ENCODE results near the gene ADSS2. TPM values are rescaled to one million over a fixed set of nuclear protein-coding genes. Genes with fewer than 3 reads are reported as not detected.
"Not testable (repeated sequence)": the region's sequence is repeated elsewhere in the genome, so short reads cannot be mapped to it uniquely, and the experiment has no call there.

The ADSS2 gene
- total RNA-seq, 1 experiment from 2014 or later, result 82.8 TPM

- TF ChIP-seq ZNF281 (CRISPR knock-in tag; IDR thresholded peaks at IDR 0.05) (no peak), MLX (CRISPR knock-in tag; IDR thresholded peaks at IDR 0.05) (no peak), NR2C2 (CRISPR knock-in tag; IDR thresholded peaks at IDR 0.05) (no peak), HMGXB4 (CRISPR knock-in tag; IDR thresholded peaks at IDR 0.05) (peak; percentile 77; the same call in 1 of the 2 replicates), ZNF263 (CRISPR knock-in tag; IDR thresholded peaks at IDR 0.05; ENCODE audit: low read depth) (no peak), USF1 (CRISPR knock-in tag; IDR thresholded peaks at IDR 0.05) (no peak), ELF4 (CRISPR knock-in tag; IDR thresholded peaks at IDR 0.05; ENCODE audit: low read depth) (no peak), ESRRA (CRISPR knock-in tag; IDR thresholded peaks at IDR 0.05; ENCODE audit: borderline replicate concordance) (peak; percentile 71; the same call in 1 of the 2 replicates), JAZF1 (CRISPR knock-in tag; IDR thresholded peaks at IDR 0.05) (no peak), ATF6 (CRISPR knock-in tag; IDR thresholded peaks at IDR 0.05) (no peak), GTF2I (CRISPR knock-in tag; conservative IDR thresholded peaks at IDR 0.05) (no peak), MAX (CRISPR knock-in tag; IDR thresholded peaks at IDR 0.05) (peak; percentile 10; the same call in 1 of the 2 replicates), JUN (CRISPR knock-in tag; IDR thresholded peaks at IDR 0.05) (0 out of 2 replicates have a peak, but pooled peaks have one; percentile 57), ZSCAN18 (CRISPR knock-in tag; IDR thresholded peaks at IDR 0.05) (no peak)
Observed at GRCh38 chr1:244451539-244451950, at the start of gene ADSS2 (continued).

- Mint-ChIP-seq H3K9me3 (peaks cover 18% of the 10 kb centered on the region), H3K36me3 (peaks cover 11% of the 10 kb centered on the region; the same call in 1 of the 2 replicates)
- H3K4me1 Mint-ChIP-seq; H3K4me3 Mint-ChIP-seq; ATAC-seq; CTCF ChIA-PET; POLR2A ChIA-PET; H3K27ac Mint-ChIP-seq; DNase-seq (ENCODE audit: low spot score); H3K27me3 Mint-ChIP-seq (ENCODE audit: low read depth): not testable (repeated sequence)
Observed at GRCh38 chr1:244500515-244500914, 48.8 kb upstream of the ADSS2 start.

GRCh38 chr1:244499484-244499883 is 47.8 kb upstream of the ADSS2 start:
- DNase-seq (ENCODE audit: low spot score); H3K27ac Mint-ChIP-seq; ATAC-seq; CTCF ChIA-PET; POLR2A ChIA-PET; H3K4me1 Mint-ChIP-seq; H3K4me3 Mint-ChIP-seq; H3K27me3 Mint-ChIP-seq (ENCODE audit: low read depth): not testable (repeated sequence)
- H3K36me3 Mint-ChIP-seq, result peaks cover 11% of the 10 kb centered on the region; the same call in 1 of the 2 replicates
- peaks cover 18% of the 10 kb centered on the region for H3K9me3 Mint-ChIP-seq
